ENCODE results near the gene FHOD3. TPM values are rescaled to one million over a fixed set of nuclear protein-coding genes. Genes with fewer than 3 reads are reported as not detected.

FHOD3 gene
- total and polyA plus RNA-seq, 9 of the 15 experiments (the other 6 are each of a cell fraction or from before 2014, with no cell fraction given), result 0.11 TPM; not detected in 8

- ChIA-PET CTCF (ENCODE audit: low intra/inter-chr PET ratio) (no interaction called here), POLR2A (no interaction called here)
- peaks cover 3% of the 10 kb centered on the region for H3K9me1 ChIP-seq (ENCODE audit: control insufficient read depth, insufficient read depth, low read length)
- no peak overlapping the region for H3K4me2 ChIP-seq (ENCODE audit: insufficient read depth, low read length)
- WGBS (ENCODE audit: insufficient coverage, low coverage, missing lambda C conversion rate), result 2% methylated on average over 5 of the region's 5 CpGs
- no peaks in the 10 kb centered on the region for H4K20me1 ChIP-seq (replicated peaks; ENCODE audit: control insufficient read depth, insufficient read depth, low read length)
- no peak overlapping the region for H2AFZ ChIP-seq (ENCODE audit: low read depth, low read length)
- in situ Hi-C loops (cut with MboI), result no loop called here
- FAIRE-seq (no peak), DNase-seq (ENCODE audit: extremely low read depth in 1 of 4, low spot score in 3 of 4) (no peak), ATAC-seq (no peak)
- peaks cover 2 to 5% of the 10 kb centered on the region in 2 experiments; a peak in 2 of 5 replicates for H3K27me3 ChIP-seq (ENCODE audit: control insufficient read depth in 2 of 2, insufficient read depth in 2 of 2, low read length in 2 of 2)
- H3K4me3 ChIP-seq, result no peak overlapping the region
- no TSS peak for BruUV-seq (replicated peaks)
- no peak overlapping the region for H3K27ac ChIP-seq (ENCODE audit: extremely low read depth, low read depth, low read length)
- H3K9me3 ChIP-seq (replicated peaks; ENCODE audit: control insufficient read depth, insufficient read depth, low read depth, low read length), result no peaks in the 10 kb centered on the region
- intact Hi-C loops (cut with micrococcal nuclease), result no loop called here
- H3K4me1 ChIP-seq (replicated peaks in 1 of 2; ENCODE audit: control insufficient read depth in 2 of 2, insufficient read depth in 2 of 2, low read length in 2 of 2), result no peaks in the 10 kb centered on the region; a peak in 1 of 5 replicates
- no peaks in the 10 kb centered on the region for H3K79me2 ChIP-seq (ENCODE audit: control insufficient read depth, insufficient read depth, low read length)
- TF ChIP-seq ZHX1 (conservative IDR thresholded peaks at IDR 0.05; ENCODE audit: low read length) (no peak), STAT5A (IDR thresholded peaks at IDR 0.05; ENCODE audit: borderline replicate concordance, low read length) (no peak), SNIP1 (IDR thresholded peaks at IDR 0.05; ENCODE audit: low read depth) (no peak), ZNF41 (CRISPR knock-in tag; conservative IDR thresholded peaks at IDR 0.05) (no peak)
- no peaks in the 10 kb centered on the region for H3K36me3 ChIP-seq (ENCODE audit: control insufficient read depth, insufficient read depth, low read length)
- no peak overlapping the region for H3K9ac ChIP-seq (ENCODE audit: insufficient read depth in 1 of 2, low read depth in 2 of 2, low read length in 2 of 2)
These were observed 57.5 kb downstream of the FHOD3 start for GRCh38 chr18:36354989-36355388.

All from K562 (cell line).